Stimulated activated CD4-positive, alpha-beta T cell treated with anti-CD3 and anti-CD28 coated beads, TNF-alpha, amount 100 ng/mL, for 48 hours (primary cell): ENCODE results near the gene KATNAL1.

Experiments
- DNase-seq, 3 donors: peaks; one replicate each; pipeline ENCODE4 v3.0.0-alpha.2; 2020; ENCODE audit warnings: low read depth in 3 of 3

Gene KATNAL1

GRCh38 chr13:30164146-30164545, 143.2 kb downstream of the KATNAL1 start:
- DNase-seq = no peak

GRCh38 chr13:30163441-30163840, 143.9 kb downstream of the KATNAL1 start:
- no peak for DNase-seq

GRCh38 chr13:30159446-30159839, 147.9 kb downstream of the KATNAL1 start:
- DNase-seq = peak in 2 of 3 donors; percentile 38 to 50

- no peak for DNase-seq
Observed at GRCh38 chr13:30158774-30159445, 148.4 kb downstream of the KATNAL1 start.

- no peak for DNase-seq
Observed at GRCh38 chr13:30157616-30157993, 149.7 kb downstream of the KATNAL1 start.

- no peak for DNase-seq
Observed at GRCh38 chr13:30156826-30157615, 150.3 kb downstream of the KATNAL1 start.

GRCh38 chr13:30156270-30156669, 151.1 kb downstream of the KATNAL1 start:
- no peak for DNase-seq

GRCh38 chr13:30154931-30155330, 152.4 kb downstream of the KATNAL1 start:
- DNase-seq = no peak

GRCh38 chr13:30154531-30154930, 152.8 kb downstream of the KATNAL1 start:
- DNase-seq = no peak

- DNase-seq = no peak
Observed at GRCh38 chr13:30153545-30154426, 153.6 kb downstream of the KATNAL1 start.
